D721Med (cell line): ENCODE measurements around the gene AFF2.

Experiments used
- DNase-seq: peaks from one replicate; pipeline ENCODE4 v3.0.0; 2011; ENCODE audit warnings: low spot score; ENCODE audit not compliant: insufficient read length
- FAIRE-seq: peaks from 2 replicates; lab custom pipeline; 2011; peaks lifted over from hg19 to GRCh38; lab: Jason Lieb, UNC
- TF ChIP-seq, protein P1 (sequence below): IDR thresholded peaks from 2 replicates; pipeline ENCODE4 v1.5.1; 2012; ENCODE audit warnings: mild to moderate bottlenecking, control low read depth; ENCODE audit not compliant: insufficient read depth; ENCODE audit errors: missing control alignments

The AFF2 gene

DNA sequence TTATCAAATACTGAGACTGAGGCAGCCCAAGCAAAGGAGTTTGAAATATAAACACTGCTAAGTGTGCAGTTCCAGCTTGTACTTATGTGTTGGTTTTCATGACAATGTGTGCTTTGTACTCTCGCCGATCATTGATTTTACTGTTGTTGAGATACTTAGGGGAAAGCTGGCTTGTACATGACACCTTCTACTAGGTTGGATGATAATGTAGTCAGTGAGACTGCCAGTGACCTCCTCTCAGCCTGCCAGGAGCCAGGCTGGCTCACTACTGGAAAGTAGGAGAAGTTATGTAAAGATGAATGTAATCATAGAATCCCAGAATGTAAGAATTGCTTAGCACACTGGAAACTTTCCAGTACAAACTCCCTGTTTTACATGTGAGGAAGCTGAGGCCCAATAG lies 132.0 kb downstream of the AFF2 start:
- FAIRE-seq (no peak), DNase-seq (no peak)
- TF ChIP-seq, protein P1, sequence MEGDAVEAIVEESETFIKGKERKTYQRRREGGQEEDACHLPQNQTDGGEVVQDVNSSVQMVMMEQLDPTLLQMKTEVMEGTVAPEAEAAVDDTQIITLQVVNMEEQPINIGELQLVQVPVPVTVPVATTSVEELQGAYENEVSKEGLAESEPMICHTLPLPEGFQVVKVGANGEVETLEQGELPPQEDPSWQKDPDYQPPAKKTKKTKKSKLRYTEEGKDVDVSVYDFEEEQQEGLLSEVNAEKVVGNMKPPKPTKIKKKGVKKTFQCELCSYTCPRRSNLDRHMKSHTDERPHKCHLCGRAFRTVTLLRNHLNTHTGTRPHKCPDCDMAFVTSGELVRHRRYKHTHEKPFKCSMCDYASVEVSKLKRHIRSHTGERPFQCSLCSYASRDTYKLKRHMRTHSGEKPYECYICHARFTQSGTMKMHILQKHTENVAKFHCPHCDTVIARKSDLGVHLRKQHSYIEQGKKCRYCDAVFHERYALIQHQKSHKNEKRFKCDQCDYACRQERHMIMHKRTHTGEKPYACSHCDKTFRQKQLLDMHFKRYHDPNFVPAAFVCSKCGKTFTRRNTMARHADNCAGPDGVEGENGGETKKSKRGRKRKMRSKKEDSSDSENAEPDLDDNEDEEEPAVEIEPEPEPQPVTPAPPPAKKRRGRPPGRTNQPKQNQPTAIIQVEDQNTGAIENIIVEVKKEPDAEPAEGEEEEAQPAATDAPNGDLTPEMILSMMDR = no peak

DNA sequence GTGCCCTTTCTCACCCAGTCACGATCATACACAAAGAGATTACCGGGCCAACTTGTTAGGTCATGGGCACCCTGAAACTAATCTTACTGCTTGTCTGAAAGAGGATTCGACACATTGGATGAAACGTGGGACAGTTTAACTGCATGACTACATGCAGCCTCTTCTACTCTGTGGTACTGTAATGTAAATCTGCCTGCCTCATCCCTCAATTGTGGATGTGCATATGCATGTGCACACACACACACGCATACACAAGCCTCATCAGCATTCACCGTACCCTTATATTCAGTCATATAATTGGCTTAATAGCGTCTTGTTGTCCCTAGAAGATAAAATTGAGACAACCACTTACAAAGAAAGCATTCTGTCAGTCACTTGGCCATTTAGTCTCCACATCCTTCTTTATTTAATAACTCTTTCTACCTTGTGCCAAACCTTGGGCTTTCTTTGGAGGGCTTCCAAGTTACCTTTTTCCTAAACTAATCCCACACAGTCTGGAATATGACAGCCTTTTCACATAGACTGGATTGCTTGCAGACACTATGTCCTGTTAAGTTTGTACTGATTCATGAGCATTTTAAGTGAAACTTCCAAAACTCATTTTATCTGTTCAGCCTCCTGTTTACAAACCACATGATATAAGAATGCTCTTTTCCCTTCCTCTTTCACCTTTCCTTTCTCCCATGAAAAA lies 132.9 kb downstream of the AFF2 start:
- peak; percentile 85 for FAIRE-seq
- TF ChIP-seq, protein P1 = no peak
- DNase-seq = no peak

DNA sequence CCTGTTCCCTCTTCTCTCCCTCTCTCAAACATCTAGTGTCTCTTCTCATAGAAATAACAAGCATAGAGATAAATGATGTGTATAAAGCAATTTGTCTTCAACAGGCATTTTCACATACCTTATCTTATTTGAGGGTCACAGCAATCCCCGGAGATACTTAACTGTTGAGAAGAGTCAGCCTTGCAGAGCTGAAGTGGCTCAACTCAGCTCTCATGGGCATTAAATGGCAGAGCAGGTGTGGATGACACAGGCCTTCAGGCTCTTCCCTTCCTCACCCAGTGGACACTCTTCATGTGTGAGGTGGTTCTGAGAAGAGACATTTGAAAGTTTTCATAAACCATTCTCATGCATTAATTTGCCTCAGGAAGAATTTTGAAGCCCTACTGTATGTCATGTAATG lies 134.2 kb downstream of the AFF2 start:
- FAIRE-seq = no peak
- DNase-seq = no peak
- TF ChIP-seq, protein P1 = no peak

DNA sequence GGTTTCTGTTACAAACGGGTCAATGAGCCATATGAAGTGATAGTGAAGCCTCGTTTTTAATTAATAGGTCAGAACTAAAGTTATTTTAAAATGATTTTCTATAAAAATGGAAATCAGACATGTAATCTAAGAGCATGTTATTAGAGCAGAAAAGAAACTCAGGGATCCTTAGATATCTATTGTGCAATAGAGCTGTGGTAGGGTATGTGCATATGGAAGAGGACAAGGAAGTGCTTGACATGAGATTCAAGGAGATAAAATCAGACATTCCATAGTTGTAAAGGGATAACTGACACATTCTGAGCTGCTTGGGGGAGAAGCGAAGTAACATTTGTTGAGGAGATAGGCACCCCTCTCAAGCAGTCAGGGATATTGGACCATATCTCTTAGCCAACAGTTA lies 143.0 kb downstream of the AFF2 start:
- FAIRE-seq = no peak
- TF ChIP-seq, protein P1 = no peak
- DNase-seq = no peak

DNA sequence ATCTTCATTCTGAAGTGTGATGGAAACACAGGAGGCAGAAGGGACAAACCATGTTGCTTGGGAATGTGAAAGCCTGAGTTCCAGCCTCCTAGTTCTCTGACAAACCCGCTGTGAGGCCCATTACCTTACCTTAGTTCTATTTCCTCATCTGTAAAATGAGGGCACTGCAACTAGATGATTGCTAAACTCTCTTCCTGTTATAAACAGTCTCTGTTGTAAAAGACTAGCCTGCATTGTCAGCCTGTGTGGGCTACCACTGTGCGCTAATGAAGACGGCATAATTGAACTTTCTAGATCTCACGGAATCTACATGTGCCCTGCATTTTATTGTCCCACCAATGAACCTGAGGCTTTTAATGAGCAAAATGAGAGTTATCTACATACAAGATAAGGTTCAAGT lies 147.2 kb downstream of the AFF2 start:
- DNase-seq (no peak), FAIRE-seq (no peak)
- TF ChIP-seq, protein P1 = no peak

DNA sequence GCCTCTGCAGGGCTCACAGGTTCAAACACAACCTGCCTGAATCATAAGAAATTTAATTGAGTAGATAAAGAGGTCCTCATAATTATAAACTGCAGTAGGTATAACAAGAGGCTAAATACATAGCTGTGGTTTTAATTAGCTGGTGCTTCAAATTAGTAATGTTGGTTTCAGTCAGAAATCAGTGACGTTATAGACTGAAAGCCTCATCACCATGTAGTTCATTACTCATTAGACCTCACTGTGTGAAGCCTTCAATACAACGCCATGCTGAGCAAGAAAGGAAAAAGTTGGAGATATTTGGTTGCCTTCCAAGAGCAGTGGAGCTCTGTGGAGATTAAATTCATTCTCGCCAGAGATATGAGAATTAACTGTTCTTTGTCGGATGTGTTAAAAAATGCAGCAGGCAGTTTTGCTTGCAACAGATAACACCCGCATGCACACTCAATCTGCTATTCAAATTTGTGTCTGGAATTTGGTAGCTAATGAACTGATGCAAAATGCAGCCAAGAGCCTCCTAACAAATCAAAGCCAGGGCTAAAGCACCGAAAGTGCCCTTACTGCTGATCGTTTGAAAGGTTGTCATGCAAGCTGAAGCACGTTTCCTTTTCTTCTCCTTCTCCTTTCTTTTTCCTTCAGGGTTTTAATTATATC lies 148.9 kb downstream of the AFF2 start:
- TF ChIP-seq, protein P1 = no peak
- no peak for FAIRE-seq
- DNase-seq = no peak
